Measurements from ENCODE around the gene TTC23. TPM values are rescaled to one million over a fixed set of nuclear protein-coding genes. Genes with fewer than 3 reads are reported as not detected.

The TTC23 gene
- total RNA-seq, 2 donors from 2014 or later, result 6.2 to 26.4 TPM

GRCh38 chr15:99137111-99137546, 112.3 kb downstream of the TTC23 start:
- WGBS, 2 donors, result 71 to 80% methylated on average over 11 to 13 of the region's 13 CpGs
- H3K27ac ChIP-seq, result no peak overlapping the region

DNA sequence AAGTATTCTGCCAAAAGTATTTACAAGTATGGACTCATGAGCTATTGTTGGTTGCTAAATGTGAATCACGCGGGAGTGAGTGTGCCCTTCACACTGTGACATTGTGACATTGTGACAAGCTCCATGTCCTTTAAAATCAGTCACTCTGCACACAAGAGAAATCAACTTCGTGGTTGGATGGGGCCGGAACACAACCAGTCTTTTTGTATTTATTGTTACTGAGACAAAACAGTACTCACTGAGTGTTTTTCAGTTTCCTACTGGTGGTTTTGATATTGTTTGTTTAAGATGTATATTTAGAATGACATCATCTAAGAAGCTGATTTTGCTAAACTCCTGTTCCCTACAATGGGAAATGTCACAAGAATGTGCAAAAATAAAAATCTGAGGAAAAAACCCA, 114.2 kb downstream of the TTC23 start:
- Histone ChIP-seq H3K9me3 (no peaks in the 10 kb centered on the region), H3K4me1 (no peaks in the 10 kb centered on the region), H3K27ac (no peak overlapping the region), H3K4me3 (no peak overlapping the region), H3K27me3 (no peaks in the 10 kb centered on the region), H3K36me3 (replicated peaks in 1 of 2; ENCODE audit: insufficient read depth in 1 of 2, low read depth in 2 of 2) (peaks cover 0 to 4% of the 10 kb centered on the region in 2 donors)
- intact Hi-C loops (cut with DNase I), result no loop called here
- TF ChIP-seq POLR2A (IDR thresholded peaks at IDR 0.05), result no peak
- no peak for TF ChIP-seq CTCF (IDR thresholded peaks at IDR 0.05)
- WGBS, 2 donors, result 79 to 84% methylated on average over 4 of the region's 4 CpGs
- DNase-seq (no peak), ATAC-seq (no peak)

More at GRCh38 chr15:99137111-99137546, 112.3 kb downstream of the TTC23 start:
- DNase-seq (peak in 1 of 4 donors; percentile 28), ATAC-seq (no peak)
- no peaks in the 10 kb centered on the region for H3K4me1 ChIP-seq
- intact Hi-C loops (cut with DNase I), result no loop called here
- no peak for TF ChIP-seq CTCF (IDR thresholded peaks at IDR 0.05)
- no peak for TF ChIP-seq POLR2A (IDR thresholded peaks at IDR 0.05)
- H3K27me3 ChIP-seq, result no peaks in the 10 kb centered on the region
- H3K9me3 ChIP-seq, result no peaks in the 10 kb centered on the region
- H3K4me3 ChIP-seq, result no peak overlapping the region
- H3K36me3 ChIP-seq (replicated peaks in 1 of 2; ENCODE audit: insufficient read depth in 1 of 2, low read depth in 2 of 2), result peaks cover 0 to 2% of the 10 kb centered on the region in 2 donors

- no peaks in the 10 kb centered on the region for H3K9me3 ChIP-seq
- H3K4me3 ChIP-seq, result no peak overlapping the region
- 77 to 82% methylated on average over 11 of the region's 11 CpGs for WGBS, 2 donors
- TF ChIP-seq POLR2A (IDR thresholded peaks at IDR 0.05) (no peak), CTCF (IDR thresholded peaks at IDR 0.05) (no peak)
- intact Hi-C loops (cut with DNase I), result no loop called here
- peaks cover 0 to 4% of the 10 kb centered on the region in 2 donors for H3K36me3 ChIP-seq (replicated peaks in 1 of 2; ENCODE audit: insufficient read depth in 1 of 2, low read depth in 2 of 2)
- ATAC-seq (no peak), DNase-seq (no peak)
- no peaks in the 10 kb centered on the region for H3K4me1 ChIP-seq
- no peaks in the 10 kb centered on the region for H3K27me3 ChIP-seq
- no peak overlapping the region for H3K27ac ChIP-seq
These were observed 115.0 kb downstream of the TTC23 start for GRCh38 chr15:99134317-99134821.

GRCh38 chr15:99132634-99133287, 116.6 kb downstream of the TTC23 start:
- DNase-seq, result no peak
- WGBS, 2 donors, result 88 to 92% methylated on average over 18 of the region's 18 CpGs
- H3K27ac ChIP-seq, result no peak overlapping the region
- H3K9me3 ChIP-seq, result no peaks in the 10 kb centered on the region
- intact Hi-C loops (cut with DNase I), result no loop called here
- no peak overlapping the region for H3K4me3 ChIP-seq
- peaks cover 0 to 4% of the 10 kb centered on the region in 2 donors for H3K36me3 ChIP-seq (replicated peaks in 1 of 2; ENCODE audit: insufficient read depth in 1 of 2, low read depth in 2 of 2)
- no peaks in the 10 kb centered on the region for H3K4me1 ChIP-seq
- ATAC-seq, result no peak
- H3K27me3 ChIP-seq, result no peaks in the 10 kb centered on the region
- no peak for TF ChIP-seq CTCF (IDR thresholded peaks at IDR 0.05)
- TF ChIP-seq POLR2A (IDR thresholded peaks at IDR 0.05), result no peak

DNA sequence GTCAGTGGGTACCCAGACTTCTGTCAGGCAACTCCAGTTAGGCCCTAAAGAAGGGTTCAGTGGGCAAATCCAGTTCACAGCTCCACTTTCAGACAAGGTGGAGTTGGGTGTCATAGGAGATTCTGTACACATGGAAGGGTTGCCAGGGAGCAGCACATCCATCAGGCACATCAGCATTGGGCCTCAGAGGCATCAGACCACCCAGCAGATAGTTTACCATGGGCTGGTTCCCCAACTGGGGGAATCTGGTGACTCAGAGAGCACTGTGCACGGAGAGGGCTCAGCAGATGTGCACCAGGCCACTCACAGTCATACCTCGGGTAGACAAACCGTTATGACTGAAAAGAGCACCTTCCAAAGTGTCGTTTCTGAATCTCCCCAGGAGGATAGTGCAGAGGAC, 117.3 kb downstream of the TTC23 start:
- Histone ChIP-seq H3K4me3 (no peak overlapping the region), H3K36me3 (replicated peaks in 1 of 2; ENCODE audit: insufficient read depth in 1 of 2, low read depth in 2 of 2) (peaks cover 0 to 4% of the 10 kb centered on the region in 2 donors), H3K27ac (no peak overlapping the region), H3K4me1 (no peaks in the 10 kb centered on the region), H3K27me3 (no peaks in the 10 kb centered on the region), H3K9me3 (no peaks in the 10 kb centered on the region)
- WGBS, 2 donors, result 96% methylated on average over 4 of the region's 4 CpGs
- no peak for TF ChIP-seq CTCF (IDR thresholded peaks at IDR 0.05)
- TF ChIP-seq POLR2A (IDR thresholded peaks at IDR 0.05), result no peak
- no peak for ATAC-seq
- DNase-seq, result no peak
- intact Hi-C loops (cut with DNase I), result no loop called here
